A673 (cell line): ENCODE measurements around the gene NKIRAS2. TPM values are rescaled to one million over a fixed set of nuclear protein-coding genes. Genes with fewer than 3 reads are reported as not detected.

Source experiments
- Bru-seq: library from RNA; stranded (reverse); fragments of 400-500 nt; gene quantifications from one replicate; lab custom pipeline; 2021; lab: Mats Ljungman, UMichigan
- BruChase-seq, 2 experiments: library from RNA; stranded (reverse); fragments of 400-500 nt; gene quantifications; one replicate each; lab custom pipeline; 2021; lab: Mats Ljungman, UMichigan
- BruUV-seq: library from RNA; stranded (reverse); fragments of 400-500 nt; replicated peaks from 2 replicates; lab custom pipeline; 2021; lab: Mats Ljungman, UMichigan
- CTCF ChIA-PET: fragments of 300-600 bp; sonication (Branson Sonifier 250); formaldehyde crosslinking; loops from one replicate; lab custom pipeline; 2022; ENCODE audit warnings: antibody characterized with exemption; lab: Charles Lee
- POLR2A ChIA-PET: fragments of 300-600 bp; sonication (Branson Sonifier 250); formaldehyde crosslinking; loops from one replicate; lab custom pipeline; 2022; ENCODE audit warnings: antibody characterized with exemption; ENCODE audit not compliant: low non-redundant PET; lab: Charles Lee
- DNase-seq: peaks from one replicate; pipeline ENCODE4 v3.0.0-alpha.2; 2015; ENCODE audit warnings: low spot score
- H3K27ac ChIP-seq: fragments of 200-600 bp; sonication (generic); 2 replicates; pipeline ENCODE4 v1.5.1; 2016; ENCODE audit warnings: mixed run types, low read depth, mild to moderate bottlenecking, mixed read lengths, antibody characterized with exemption, low read length; ENCODE audit not compliant: poor library complexity, severe bottlenecking
- H3K27me3 ChIP-seq: fragments of 200-600 bp; sonication (generic); replicated peaks from 2 replicates; pipeline ENCODE4 v1.6.1; 2017; ENCODE audit warnings: mixed run types, low read depth, mild to moderate bottlenecking, mixed read lengths, antibody characterized with exemption, low read length; ENCODE audit not compliant: insufficient read depth, poor library complexity
- H3K36me3 ChIP-seq: fragments of 200-600 bp; sonication (generic); 2 replicates; pipeline ENCODE4 v1.6.1; 2016; ENCODE audit warnings: mixed run types, mild to moderate bottlenecking, mixed read lengths, antibody characterized with exemption, low read length; ENCODE audit not compliant: insufficient read depth, poor library complexity, severe bottlenecking
- H3K4me1 ChIP-seq: fragments of 200-600 bp; sonication (generic); 2 replicates; pipeline ENCODE4 v1.6.1; 2017; ENCODE audit warnings: mixed run types, mild to moderate bottlenecking, mixed read lengths, antibody characterized with exemption, low read length; ENCODE audit not compliant: insufficient read depth, poor library complexity, severe bottlenecking
- H3K4me3 ChIP-seq: fragments of 200-600 bp; sonication (generic); 2 replicates; pipeline ENCODE4 v1.5.1; 2016; ENCODE audit warnings: low read depth, mixed run types, mild to moderate bottlenecking, mixed read lengths, low read length; ENCODE audit not compliant: poor library complexity, severe bottlenecking
- H3K9me3 ChIP-seq: fragments of 200-600 bp; sonication (generic); 2 replicates; pipeline ENCODE4 v1.6.1; 2016; ENCODE audit warnings: mixed run types, low read depth, mild to moderate bottlenecking, mixed read lengths, antibody characterized with exemption, low read length; ENCODE audit not compliant: poor library complexity, severe bottlenecking
- EZH2 ChIP-seq: fragments of 200-600 bp; sonication (generic); IDR thresholded peaks from 2 replicates; pipeline ENCODE4 v1.6.1; 2017; ENCODE audit warnings: borderline replicate concordance, low read depth, mild to moderate bottlenecking, mixed read lengths, antibody characterized with exemption, low read length; ENCODE audit not compliant: poor library complexity, severe bottlenecking
- intact Hi-C: fragments of 100-400 bp; cut with micrococcal nuclease; formaldehyde crosslinking; loops from one replicate; pipeline ENCODE4 v1.10.0; 2022; ENCODE audit not compliant: unreplicated experiment
- long read RNA-seq: library from polyadenylated mRNA; stranded (forward); transcript quantifications from one replicate; pipeline ENCODE4 v2.0.0, GENCODE V29; 2022
- total RNA-seq: library from RNA; stranded (reverse); gene quantifications from 2 replicates; pipeline ENCODE4 v1.2.3, GENCODE V29; 2021
- TF ChIP-seq, protein P1 (sequence below): fragments of 300-800, 200-600 bp; sonication (generic); conservative IDR thresholded peaks from 2 replicates; pipeline ENCODE4 v1.5.1; 2017; ENCODE audit warnings: low read depth, mild to moderate bottlenecking, antibody characterized with exemption, low read length, moderate library complexity, mixed read lengths

The NKIRAS2 gene
- 25.4 and 28.7 TPM in 2 replicates for total RNA-seq
- Bru-seq, nascent RNA = percentile 61 among the genes with signal in this experiment
- percentile 66 among the genes with signal in this experiment for BruChase-seq, experiment 1, labeled RNA remaining after a 2-hour chase
- BruChase-seq, experiment 2, labeled RNA remaining after a 6-hour chase = percentile 79 among the genes with signal in this experiment
- long read RNA-seq, full-length matches to known transcripts = 61 of 78 reads
- long read RNA-seq, partial matches to known transcripts = 15 of 78 reads
- long read RNA-seq, other reads (novel, unspliced or antisense) = 2 of 78 reads

- intact Hi-C loops = no loop called here
- POLR2A ChIA-PET = interaction anchor here (0.6 kb wide), 2 partner anchors 14 to 280 kb away, joined by 3 read pairs; no protein-coding TSS in a partner anchor
- Histone ChIP-seq H3K27me3 (no peaks in the 10 kb centered on the region), H3K9me3 (no peaks in the 10 kb centered on the region), H3K27ac (peak within 1 kb of the TSS; percentile 84), H3K36me3 (no peaks in the 10 kb centered on the region), H3K4me1 (no peaks in the 10 kb centered on the region), H3K4me3 (peak within 1 kb of the TSS; percentile 82)
- no TSS peak for BruUV-seq
- CTCF ChIA-PET = interaction anchor here (0.5 to 0.8 kb wide), 2 partner anchors 14 to 16 kb away, joined by 3 to 15 read pairs; no protein-coding TSS in a partner anchor
- peak; percentile 87 for DNase-seq
- TF ChIP-seq, protein P1, sequence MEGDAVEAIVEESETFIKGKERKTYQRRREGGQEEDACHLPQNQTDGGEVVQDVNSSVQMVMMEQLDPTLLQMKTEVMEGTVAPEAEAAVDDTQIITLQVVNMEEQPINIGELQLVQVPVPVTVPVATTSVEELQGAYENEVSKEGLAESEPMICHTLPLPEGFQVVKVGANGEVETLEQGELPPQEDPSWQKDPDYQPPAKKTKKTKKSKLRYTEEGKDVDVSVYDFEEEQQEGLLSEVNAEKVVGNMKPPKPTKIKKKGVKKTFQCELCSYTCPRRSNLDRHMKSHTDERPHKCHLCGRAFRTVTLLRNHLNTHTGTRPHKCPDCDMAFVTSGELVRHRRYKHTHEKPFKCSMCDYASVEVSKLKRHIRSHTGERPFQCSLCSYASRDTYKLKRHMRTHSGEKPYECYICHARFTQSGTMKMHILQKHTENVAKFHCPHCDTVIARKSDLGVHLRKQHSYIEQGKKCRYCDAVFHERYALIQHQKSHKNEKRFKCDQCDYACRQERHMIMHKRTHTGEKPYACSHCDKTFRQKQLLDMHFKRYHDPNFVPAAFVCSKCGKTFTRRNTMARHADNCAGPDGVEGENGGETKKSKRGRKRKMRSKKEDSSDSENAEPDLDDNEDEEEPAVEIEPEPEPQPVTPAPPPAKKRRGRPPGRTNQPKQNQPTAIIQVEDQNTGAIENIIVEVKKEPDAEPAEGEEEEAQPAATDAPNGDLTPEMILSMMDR = peak; percentile 75
- no peak for TF ChIP-seq EZH2
Observed at GRCh38 chr17:42019509-42020404, at the start of gene NKIRAS2. TSS of gene NKIRAS2 (plus strand) at chr17:42020090. CDS start at chr17:42021578, 1,488 bp downstream.

DNA sequence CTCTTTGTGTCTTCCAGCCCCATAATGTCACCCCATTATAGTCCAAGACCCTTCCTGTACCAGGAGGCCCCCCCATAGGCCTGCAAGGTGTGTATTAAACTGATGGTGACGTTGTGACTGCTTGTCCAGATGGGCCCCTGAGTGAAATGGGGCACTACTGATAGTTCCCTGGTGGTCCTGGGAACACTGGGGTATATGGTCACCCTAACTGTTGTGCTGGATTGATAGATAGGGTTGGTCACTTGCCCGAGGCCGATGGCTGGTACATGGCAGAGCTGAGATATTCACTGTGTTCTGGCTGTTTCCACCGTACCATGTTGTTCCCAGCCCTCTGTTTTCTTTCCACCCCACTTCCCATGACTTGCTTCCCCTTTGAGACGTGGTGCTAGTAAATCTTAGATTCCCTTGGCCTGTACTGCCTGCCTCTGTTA, 49.0 kb upstream of the NKIRAS2 start:
- TF ChIP-seq EZH2 = no peak
- TF ChIP-seq, protein P1 = no peak
- H3K27ac ChIP-seq = no peak overlapping the region
- peaks cover 23% of the 10 kb centered on the region for H3K36me3 ChIP-seq
- BruUV-seq = no TSS peak
- H3K4me1 ChIP-seq = no peaks in the 10 kb centered on the region
- intact Hi-C loops = no loop called here
- POLR2A ChIA-PET = no interaction called here
- H3K4me3 ChIP-seq = no peak overlapping the region
- CTCF ChIA-PET = no interaction called here
- DNase-seq = no peak
- H3K9me3 ChIP-seq = no peaks in the 10 kb centered on the region
- H3K27me3 ChIP-seq = no peaks in the 10 kb centered on the region

DNA sequence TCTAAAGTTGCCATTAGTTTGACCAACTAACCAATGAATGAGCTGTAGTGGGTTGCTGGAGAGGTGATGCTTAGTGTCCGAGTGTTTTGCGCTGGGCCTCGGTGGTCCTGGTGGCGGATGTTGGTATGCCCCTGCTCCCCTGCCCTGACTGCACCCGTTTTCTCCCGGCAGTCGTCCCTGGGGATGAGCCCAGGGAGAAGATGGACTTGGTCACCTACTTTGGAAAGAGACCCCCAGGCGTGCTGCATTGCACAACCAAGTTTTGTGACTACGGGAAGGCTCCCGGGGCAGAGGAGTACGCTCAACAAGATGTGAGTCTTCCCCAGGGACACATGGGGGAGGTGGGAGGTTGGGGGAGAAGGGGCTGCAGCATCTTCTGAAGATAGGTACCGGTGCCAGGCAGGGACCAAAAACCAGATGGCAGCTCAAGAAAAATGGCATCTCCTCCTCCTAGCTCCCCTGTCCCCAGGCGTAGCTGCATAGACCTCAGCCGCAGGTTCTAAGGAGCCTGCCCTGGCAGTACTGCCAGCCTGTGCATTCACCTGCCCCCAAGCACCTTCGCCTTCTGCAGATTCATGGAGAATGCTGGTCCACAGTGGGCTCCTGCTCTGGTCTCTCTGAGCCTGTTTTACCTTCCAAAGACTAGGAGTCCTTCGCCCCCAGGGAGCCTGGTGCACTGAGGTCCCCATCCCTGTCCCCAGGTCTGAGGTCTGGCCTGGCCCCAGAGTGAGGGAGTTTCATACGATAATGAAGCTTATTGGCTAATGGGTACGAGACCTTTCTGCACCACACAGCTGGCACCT, 48.0 kb upstream of the NKIRAS2 start:
- H3K4me3 ChIP-seq = no peak overlapping the region
- H3K9me3 ChIP-seq = no peaks in the 10 kb centered on the region
- H3K4me1 ChIP-seq = no peaks in the 10 kb centered on the region
- no TSS peak for BruUV-seq
- no peaks in the 10 kb centered on the region for H3K27me3 ChIP-seq
- no peak overlapping the region for H3K27ac ChIP-seq
- H3K36me3 ChIP-seq = peaks cover 24% of the 10 kb centered on the region
- intact Hi-C loops = no loop called here
- CTCF ChIA-PET = no interaction called here
- no peak for TF ChIP-seq EZH2
- TF ChIP-seq, protein P1 = no peak
- DNase-seq = no peak
- POLR2A ChIA-PET = interaction anchor here (0.5 kb wide), 1 partner anchor 393 kb away, joined by 6 read pairs; no protein-coding TSS in a partner anchor
